MM.1S (cell line): ENCODE results near the gene TGFBI.

ENCODE experiments used
- DNase-seq: peaks from one replicate; pipeline ENCODE4 v3.0.0-alpha.2; 2015
- H2AFZ ChIP-seq: fragments of 300-600 bp; sonication (generic); 2 replicates; pipeline ENCODE4 v1.6.0; 2016; ENCODE audit warnings: antibody characterized with exemption, low read length
- H3F3A ChIP-seq: fragments of 300-600 bp; sonication (generic); 2 replicates; pipeline ENCODE4 v1.6.1; 2016; ENCODE audit warnings: mild to moderate bottlenecking, antibody characterized with exemption, low read length, moderate library complexity, mixed read lengths; ENCODE audit not compliant: insufficient read depth
- H3K27ac ChIP-seq: fragments of 300-600 bp; sonication (generic); 2 replicates; pipeline ENCODE4 v1.5.1; 2016; ENCODE audit warnings: mild to moderate bottlenecking, low read length
- H3K27me3 ChIP-seq: fragments of 300-600 bp; sonication (generic); replicated peaks from 2 replicates; pipeline ENCODE4 v1.6.0; 2016; ENCODE audit warnings: low read length; ENCODE audit not compliant: insufficient read depth
- H3K36me3 ChIP-seq: fragments of 300-600 bp; sonication (generic); replicated peaks from 2 replicates; pipeline ENCODE4 v1.6.1; 2016; ENCODE audit warnings: mild to moderate bottlenecking, low read length, mixed read lengths; ENCODE audit not compliant: insufficient read depth
- H3K4me1 ChIP-seq: fragments of 300-600 bp; sonication (generic); 2 replicates; pipeline ENCODE4 v1.6.1; 2016; ENCODE audit warnings: low read length, mixed read lengths
- H3K4me2 ChIP-seq: fragments of 300-600 bp; sonication (generic); 2 replicates; pipeline ENCODE4 v1.6.0; 2016; ENCODE audit warnings: low read depth, low read length
- H3K4me3 ChIP-seq: fragments of 300-600 bp; sonication (generic); 2 replicates; pipeline ENCODE4 v1.5.1; 2016; ENCODE audit warnings: low read length, mixed read lengths
- H3K79me2 ChIP-seq: fragments of 300-600 bp; sonication (generic); 2 replicates; pipeline ENCODE4 v1.6.1; 2016; ENCODE audit warnings: mixed run types, low read length, mixed read lengths
- H3K9ac ChIP-seq: fragments of 300-600 bp; sonication (generic); 2 replicates; pipeline ENCODE4 v1.6.1; 2016; ENCODE audit warnings: low read length, mixed read lengths
- H3K9me2 ChIP-seq: fragments of 300-600 bp; sonication (generic); replicated peaks from 2 replicates; pipeline ENCODE4 v1.6.1; 2016; ENCODE audit warnings: mild to moderate bottlenecking, low read length, mixed read lengths; ENCODE audit not compliant: insufficient read depth
- H3K9me3 ChIP-seq: fragments of 300-600 bp; sonication (generic); replicated peaks from 2 replicates; pipeline ENCODE4 v1.6.1; 2016; ENCODE audit warnings: mild to moderate bottlenecking, low read length, mixed read lengths; ENCODE audit not compliant: insufficient read depth
- H4K20me1 ChIP-seq: fragments of 300-600 bp; sonication (generic); 2 replicates; pipeline ENCODE4 v1.6.1; 2016; ENCODE audit warnings: mild to moderate bottlenecking, low read length, moderate library complexity, mixed read lengths; ENCODE audit not compliant: insufficient read depth
- EZH2 ChIP-seq: fragments of 300-600 bp; sonication (generic); optimal IDR thresholded peaks from 2 replicates; pipeline ENCODE3; 2017; ENCODE audit warnings: low read depth, mild to moderate bottlenecking, antibody characterized with exemption, low read length, mixed read lengths
- EZH2phosphoT487 ChIP-seq: fragments of 300-600 bp; sonication (generic); IDR thresholded peaks from 2 replicates; pipeline ENCODE4 v1.6.1; 2018; ENCODE audit warnings: antibody characterized with exemption, low read length
- TF ChIP-seq, protein P1 (sequence below): fragments of 300-600 bp; sonication (generic); IDR thresholded peaks from 2 replicates; pipeline ENCODE4 v1.5.1; 2016; ENCODE audit warnings: antibody characterized with exemption, low read length, mixed read lengths

Gene TGFBI

DNA sequence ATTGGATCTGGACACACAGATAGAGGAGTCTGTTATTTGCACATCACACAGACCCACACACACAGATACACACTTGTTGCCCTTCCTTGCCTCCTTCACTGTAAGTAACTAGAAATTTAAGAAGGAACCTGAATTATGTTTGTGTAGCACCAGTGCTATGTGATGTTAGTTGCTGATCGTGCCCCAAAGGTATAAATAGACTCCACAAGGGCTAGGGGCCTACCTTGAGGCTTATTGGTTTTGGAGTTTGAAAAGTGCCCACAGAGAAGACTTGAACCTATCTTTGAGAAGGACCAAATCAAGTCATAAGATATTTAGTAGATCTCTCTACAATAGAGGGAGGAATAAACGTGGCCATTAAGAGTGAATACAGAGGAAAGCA lies 8.8 kb upstream of the TGFBI start:
- H3K4me2 ChIP-seq: no peak overlapping the region
- no peak for DNase-seq
- TF ChIP-seq, protein P1, sequence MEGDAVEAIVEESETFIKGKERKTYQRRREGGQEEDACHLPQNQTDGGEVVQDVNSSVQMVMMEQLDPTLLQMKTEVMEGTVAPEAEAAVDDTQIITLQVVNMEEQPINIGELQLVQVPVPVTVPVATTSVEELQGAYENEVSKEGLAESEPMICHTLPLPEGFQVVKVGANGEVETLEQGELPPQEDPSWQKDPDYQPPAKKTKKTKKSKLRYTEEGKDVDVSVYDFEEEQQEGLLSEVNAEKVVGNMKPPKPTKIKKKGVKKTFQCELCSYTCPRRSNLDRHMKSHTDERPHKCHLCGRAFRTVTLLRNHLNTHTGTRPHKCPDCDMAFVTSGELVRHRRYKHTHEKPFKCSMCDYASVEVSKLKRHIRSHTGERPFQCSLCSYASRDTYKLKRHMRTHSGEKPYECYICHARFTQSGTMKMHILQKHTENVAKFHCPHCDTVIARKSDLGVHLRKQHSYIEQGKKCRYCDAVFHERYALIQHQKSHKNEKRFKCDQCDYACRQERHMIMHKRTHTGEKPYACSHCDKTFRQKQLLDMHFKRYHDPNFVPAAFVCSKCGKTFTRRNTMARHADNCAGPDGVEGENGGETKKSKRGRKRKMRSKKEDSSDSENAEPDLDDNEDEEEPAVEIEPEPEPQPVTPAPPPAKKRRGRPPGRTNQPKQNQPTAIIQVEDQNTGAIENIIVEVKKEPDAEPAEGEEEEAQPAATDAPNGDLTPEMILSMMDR: no peak
- no peak for TF ChIP-seq EZH2phosphoT487
- TF ChIP-seq EZH2: no peak
- H3K36me3 ChIP-seq: no peaks in the 10 kb centered on the region
- H3K9me3 ChIP-seq: no peaks in the 10 kb centered on the region
- H3F3A ChIP-seq: no peaks in the 10 kb centered on the region
- H3K4me1 ChIP-seq: no peaks in the 10 kb centered on the region
- no peaks in the 10 kb centered on the region for H3K27me3 ChIP-seq
- H3K9me2 ChIP-seq: no peaks in the 10 kb centered on the region
- H3K9ac ChIP-seq: no peak overlapping the region
- H4K20me1 ChIP-seq: no peaks in the 10 kb centered on the region
- H3K79me2 ChIP-seq: no peaks in the 10 kb centered on the region
- H3K27ac ChIP-seq: no peak overlapping the region
- H3K4me3 ChIP-seq: no peak overlapping the region
- H2AFZ ChIP-seq: no peak overlapping the region

DNA sequence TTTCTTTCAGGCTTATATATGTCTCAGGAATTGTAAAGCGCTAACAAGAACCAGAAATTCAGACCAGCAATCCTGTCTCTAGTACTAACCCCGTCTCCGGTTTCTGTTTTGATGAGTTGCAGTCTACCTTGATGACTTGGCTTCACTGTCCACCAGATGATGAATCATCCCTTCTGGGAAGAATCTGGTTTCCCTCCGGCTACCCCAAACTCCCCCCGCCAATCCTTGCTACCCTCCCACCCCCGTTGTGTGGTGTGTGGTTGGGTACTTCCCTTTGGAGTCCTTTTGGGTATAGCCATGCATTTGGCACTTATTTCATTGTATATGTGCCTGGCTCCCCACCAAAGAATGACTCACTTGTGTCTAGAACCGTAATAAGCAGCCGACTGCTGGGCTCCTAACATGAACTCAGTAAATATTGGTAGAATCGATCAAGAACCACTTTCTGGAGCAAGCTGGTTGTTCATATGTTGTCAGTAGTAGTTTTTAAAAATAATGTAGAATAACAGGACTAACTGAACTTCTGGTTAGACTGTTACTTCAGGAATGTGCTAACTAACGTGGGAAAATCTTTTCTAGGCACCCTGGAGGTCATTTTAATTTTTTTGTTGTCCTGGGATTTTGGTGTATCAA lies 8.3 kb upstream of the TGFBI start:
- Histone ChIP-seq H3K9me3 (no peaks in the 10 kb centered on the region), H2AFZ (no peak overlapping the region), H3K9ac (no peak overlapping the region), H3K27me3 (no peaks in the 10 kb centered on the region), H4K20me1 (no peaks in the 10 kb centered on the region), H3K4me1 (no peaks in the 10 kb centered on the region), H3K9me2 (no peaks in the 10 kb centered on the region), H3K27ac (no peak overlapping the region), H3K79me2 (no peaks in the 10 kb centered on the region), H3F3A (no peaks in the 10 kb centered on the region), H3K4me2 (no peak overlapping the region), H3K4me3 (no peak overlapping the region), H3K36me3 (no peaks in the 10 kb centered on the region)
- DNase-seq: no peak
- TF ChIP-seq EZH2phosphoT487: no peak
- TF ChIP-seq EZH2: no peak
- TF ChIP-seq, protein P1: no peak

- no peaks in the 10 kb centered on the region for H3K36me3 ChIP-seq
- no peaks in the 10 kb centered on the region for H3K79me2 ChIP-seq
- no peak overlapping the region for H3K4me2 ChIP-seq
- no peaks in the 10 kb centered on the region for H3K4me1 ChIP-seq
- no peak overlapping the region for H3K4me3 ChIP-seq
- H3K9ac ChIP-seq: no peak overlapping the region
- no peaks in the 10 kb centered on the region for H4K20me1 ChIP-seq
- H3K27me3 ChIP-seq: no peaks in the 10 kb centered on the region
- TF ChIP-seq EZH2phosphoT487: no peak
- TF ChIP-seq EZH2: no peak
- TF ChIP-seq, protein P1: no peak
- H3F3A ChIP-seq: no peaks in the 10 kb centered on the region
- no peak overlapping the region for H3K27ac ChIP-seq
- no peaks in the 10 kb centered on the region for H3K9me2 ChIP-seq
- DNase-seq: no peak
- no peak overlapping the region for H2AFZ ChIP-seq
- H3K9me3 ChIP-seq: no peaks in the 10 kb centered on the region
These were observed 7.8 kb upstream of the TGFBI start for GRCh38 chr5:136021016-136021405.
